Measurements from ENCODE around the gene IFNA6.

DNA sequence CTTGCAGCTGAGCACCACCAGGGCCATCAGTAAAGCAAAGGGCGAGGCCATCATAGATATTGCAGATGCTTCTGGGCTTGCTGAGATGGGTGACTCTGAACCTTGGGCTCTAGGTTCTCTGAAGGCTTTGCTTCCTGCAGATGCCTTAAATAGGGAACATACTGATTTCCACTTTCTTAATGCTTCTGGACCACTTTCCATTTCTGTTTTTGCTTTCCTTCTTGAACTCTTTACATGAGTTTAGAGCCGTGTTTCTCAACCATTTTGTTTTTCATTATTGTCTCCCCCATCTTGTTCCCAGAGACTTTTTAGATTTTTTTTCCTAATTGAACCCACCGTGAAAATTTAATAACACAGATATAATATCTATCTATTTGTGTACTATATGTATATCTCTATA lies 17.3 kb upstream of the IFNA6 start, which contains the start of gene IFNA13:
- TF ChIP-seq, protein P1, sequence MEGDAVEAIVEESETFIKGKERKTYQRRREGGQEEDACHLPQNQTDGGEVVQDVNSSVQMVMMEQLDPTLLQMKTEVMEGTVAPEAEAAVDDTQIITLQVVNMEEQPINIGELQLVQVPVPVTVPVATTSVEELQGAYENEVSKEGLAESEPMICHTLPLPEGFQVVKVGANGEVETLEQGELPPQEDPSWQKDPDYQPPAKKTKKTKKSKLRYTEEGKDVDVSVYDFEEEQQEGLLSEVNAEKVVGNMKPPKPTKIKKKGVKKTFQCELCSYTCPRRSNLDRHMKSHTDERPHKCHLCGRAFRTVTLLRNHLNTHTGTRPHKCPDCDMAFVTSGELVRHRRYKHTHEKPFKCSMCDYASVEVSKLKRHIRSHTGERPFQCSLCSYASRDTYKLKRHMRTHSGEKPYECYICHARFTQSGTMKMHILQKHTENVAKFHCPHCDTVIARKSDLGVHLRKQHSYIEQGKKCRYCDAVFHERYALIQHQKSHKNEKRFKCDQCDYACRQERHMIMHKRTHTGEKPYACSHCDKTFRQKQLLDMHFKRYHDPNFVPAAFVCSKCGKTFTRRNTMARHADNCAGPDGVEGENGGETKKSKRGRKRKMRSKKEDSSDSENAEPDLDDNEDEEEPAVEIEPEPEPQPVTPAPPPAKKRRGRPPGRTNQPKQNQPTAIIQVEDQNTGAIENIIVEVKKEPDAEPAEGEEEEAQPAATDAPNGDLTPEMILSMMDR (IDR thresholded peaks at IDR 0.05; ENCODE audit: insufficient read depth, low read length): no peak
- no peak for TF ChIP-seq GABPA (IDR thresholded peaks at IDR 0.05; ENCODE audit: low read depth)
- TF ChIP-seq POLR2AphosphoS5 (IDR thresholded peaks at IDR 0.05; ENCODE audit: low read depth): no peak
- TF ChIP-seq, protein P2, sequence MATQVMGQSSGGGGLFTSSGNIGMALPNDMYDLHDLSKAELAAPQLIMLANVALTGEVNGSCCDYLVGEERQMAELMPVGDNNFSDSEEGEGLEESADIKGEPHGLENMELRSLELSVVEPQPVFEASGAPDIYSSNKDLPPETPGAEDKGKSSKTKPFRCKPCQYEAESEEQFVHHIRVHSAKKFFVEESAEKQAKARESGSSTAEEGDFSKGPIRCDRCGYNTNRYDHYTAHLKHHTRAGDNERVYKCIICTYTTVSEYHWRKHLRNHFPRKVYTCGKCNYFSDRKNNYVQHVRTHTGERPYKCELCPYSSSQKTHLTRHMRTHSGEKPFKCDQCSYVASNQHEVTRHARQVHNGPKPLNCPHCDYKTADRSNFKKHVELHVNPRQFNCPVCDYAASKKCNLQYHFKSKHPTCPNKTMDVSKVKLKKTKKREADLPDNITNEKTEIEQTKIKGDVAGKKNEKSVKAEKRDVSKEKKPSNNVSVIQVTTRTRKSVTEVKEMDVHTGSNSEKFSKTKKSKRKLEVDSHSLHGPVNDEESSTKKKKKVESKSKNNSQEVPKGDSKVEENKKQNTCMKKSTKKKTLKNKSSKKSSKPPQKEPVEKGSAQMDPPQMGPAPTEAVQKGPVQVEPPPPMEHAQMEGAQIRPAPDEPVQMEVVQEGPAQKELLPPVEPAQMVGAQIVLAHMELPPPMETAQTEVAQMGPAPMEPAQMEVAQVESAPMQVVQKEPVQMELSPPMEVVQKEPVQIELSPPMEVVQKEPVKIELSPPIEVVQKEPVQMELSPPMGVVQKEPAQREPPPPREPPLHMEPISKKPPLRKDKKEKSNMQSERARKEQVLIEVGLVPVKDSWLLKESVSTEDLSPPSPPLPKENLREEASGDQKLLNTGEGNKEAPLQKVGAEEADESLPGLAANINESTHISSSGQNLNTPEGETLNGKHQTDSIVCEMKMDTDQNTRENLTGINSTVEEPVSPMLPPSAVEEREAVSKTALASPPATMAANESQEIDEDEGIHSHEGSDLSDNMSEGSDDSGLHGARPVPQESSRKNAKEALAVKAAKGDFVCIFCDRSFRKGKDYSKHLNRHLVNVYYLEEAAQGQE (IDR thresholded peaks at IDR 0.05; ENCODE audit: insufficient replicate concordance, low read depth): no peak
- TF ChIP-seq SPI1 (IDR thresholded peaks at IDR 0.05; ENCODE audit: borderline replicate concordance, low read depth): no peak

Data from HL-60 (cell line).